ENCODE measurements around the gene GALNT10.

Gene GALNT10

GRCh38 chr5:154396128-154396527, 205.6 kb downstream of the GALNT10 start:
- Histone ChIP-seq H3K27ac (replicated peaks) (no peak overlapping the region), H3K4me3 (replicated peaks; ENCODE audit: insufficient read depth, low read length) (no peak overlapping the region), H3K27me3 (ENCODE audit: insufficient read depth, poor library complexity, severe bottlenecking) (no peaks in the 10 kb centered on the region)
- no peak for DNase-seq (ENCODE audit: low read depth in 1 of 2, low spot score in 1 of 2)
- no peak for TF ChIP-seq CTCF (IDR thresholded peaks at IDR 0.05; ENCODE audit: insufficient read depth, low read length)
- TF ChIP-seq POLR2AphosphoS5 (IDR thresholded peaks at IDR 0.05; ENCODE audit: low read depth), result no peak
- TF ChIP-seq, protein P1, sequence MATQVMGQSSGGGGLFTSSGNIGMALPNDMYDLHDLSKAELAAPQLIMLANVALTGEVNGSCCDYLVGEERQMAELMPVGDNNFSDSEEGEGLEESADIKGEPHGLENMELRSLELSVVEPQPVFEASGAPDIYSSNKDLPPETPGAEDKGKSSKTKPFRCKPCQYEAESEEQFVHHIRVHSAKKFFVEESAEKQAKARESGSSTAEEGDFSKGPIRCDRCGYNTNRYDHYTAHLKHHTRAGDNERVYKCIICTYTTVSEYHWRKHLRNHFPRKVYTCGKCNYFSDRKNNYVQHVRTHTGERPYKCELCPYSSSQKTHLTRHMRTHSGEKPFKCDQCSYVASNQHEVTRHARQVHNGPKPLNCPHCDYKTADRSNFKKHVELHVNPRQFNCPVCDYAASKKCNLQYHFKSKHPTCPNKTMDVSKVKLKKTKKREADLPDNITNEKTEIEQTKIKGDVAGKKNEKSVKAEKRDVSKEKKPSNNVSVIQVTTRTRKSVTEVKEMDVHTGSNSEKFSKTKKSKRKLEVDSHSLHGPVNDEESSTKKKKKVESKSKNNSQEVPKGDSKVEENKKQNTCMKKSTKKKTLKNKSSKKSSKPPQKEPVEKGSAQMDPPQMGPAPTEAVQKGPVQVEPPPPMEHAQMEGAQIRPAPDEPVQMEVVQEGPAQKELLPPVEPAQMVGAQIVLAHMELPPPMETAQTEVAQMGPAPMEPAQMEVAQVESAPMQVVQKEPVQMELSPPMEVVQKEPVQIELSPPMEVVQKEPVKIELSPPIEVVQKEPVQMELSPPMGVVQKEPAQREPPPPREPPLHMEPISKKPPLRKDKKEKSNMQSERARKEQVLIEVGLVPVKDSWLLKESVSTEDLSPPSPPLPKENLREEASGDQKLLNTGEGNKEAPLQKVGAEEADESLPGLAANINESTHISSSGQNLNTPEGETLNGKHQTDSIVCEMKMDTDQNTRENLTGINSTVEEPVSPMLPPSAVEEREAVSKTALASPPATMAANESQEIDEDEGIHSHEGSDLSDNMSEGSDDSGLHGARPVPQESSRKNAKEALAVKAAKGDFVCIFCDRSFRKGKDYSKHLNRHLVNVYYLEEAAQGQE (IDR thresholded peaks at IDR 0.05; ENCODE audit: insufficient replicate concordance, low read depth), result no peak
- TF ChIP-seq GABPA (IDR thresholded peaks at IDR 0.05; ENCODE audit: low read depth), result no peak
- no peak for TF ChIP-seq SPI1 (IDR thresholded peaks at IDR 0.05; ENCODE audit: borderline replicate concordance, low read depth)

DNA sequence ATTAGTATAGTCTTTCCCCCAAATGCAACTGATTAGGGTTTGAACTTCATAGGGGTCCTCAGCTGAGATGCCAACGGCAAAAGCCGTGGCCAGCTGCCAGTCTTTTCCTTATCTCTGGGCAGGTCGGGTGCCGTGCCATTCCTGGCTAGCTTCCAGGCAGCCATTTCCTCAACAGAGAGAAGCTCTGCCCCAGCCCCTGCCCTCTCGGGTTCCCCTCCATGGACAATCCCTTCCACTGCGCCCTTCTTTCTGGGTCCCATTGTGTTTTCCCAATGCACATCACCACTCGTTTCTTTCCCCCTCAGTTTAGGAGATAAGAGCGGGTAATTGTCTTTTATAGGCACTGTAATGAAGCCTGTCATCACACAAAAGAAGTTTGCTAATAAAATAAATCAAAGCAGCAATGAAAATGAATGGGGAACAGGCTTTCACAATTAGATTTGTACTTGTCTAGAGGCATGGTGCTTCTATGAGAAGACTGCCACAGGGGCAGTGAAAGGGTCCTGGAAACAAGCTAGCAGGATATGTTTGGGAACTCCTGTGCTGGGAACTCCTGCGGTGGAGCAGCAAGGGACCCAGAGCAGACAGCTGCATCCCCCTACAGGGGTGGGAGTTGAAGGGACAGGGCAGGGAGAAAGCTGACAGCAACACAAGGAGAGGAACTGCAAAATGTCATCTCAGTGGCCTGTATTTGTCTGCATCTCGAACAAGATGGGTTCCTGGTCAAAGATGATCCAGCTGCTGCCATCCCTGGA, 207.3 kb downstream of the GALNT10 start:
- no peaks in the 10 kb centered on the region for H3K27me3 ChIP-seq (ENCODE audit: insufficient read depth, poor library complexity, severe bottlenecking)
- DNase-seq (ENCODE audit: low read depth in 1 of 2, low spot score in 1 of 2), result no peak

GRCh38 chr5:154400678-154401077, 210.1 kb downstream of the GALNT10 start:
- Histone ChIP-seq H3K27ac (replicated peaks) (no peak overlapping the region), H3K27me3 (ENCODE audit: insufficient read depth, poor library complexity, severe bottlenecking) (no peaks in the 10 kb centered on the region), H3K4me3 (replicated peaks; ENCODE audit: insufficient read depth, low read length) (no peak overlapping the region)
- DNase-seq (ENCODE audit: low read depth in 1 of 2, low spot score in 1 of 2), result no peak
- TF ChIP-seq CTCF (IDR thresholded peaks at IDR 0.05; ENCODE audit: insufficient read depth, low read length), result no peak
- no peak for TF ChIP-seq SPI1 (IDR thresholded peaks at IDR 0.05; ENCODE audit: borderline replicate concordance, low read depth)
- TF ChIP-seq, protein P1 (IDR thresholded peaks at IDR 0.05; ENCODE audit: insufficient replicate concordance, low read depth), result no peak
- no peak for TF ChIP-seq GABPA (IDR thresholded peaks at IDR 0.05; ENCODE audit: low read depth)
- TF ChIP-seq POLR2AphosphoS5 (IDR thresholded peaks at IDR 0.05; ENCODE audit: low read depth), result no peak

More for the DNA sequence above, 207.3 kb downstream of the GALNT10 start:
- no peak overlapping the region for H3K27ac ChIP-seq (replicated peaks)
- no peak overlapping the region for H3K4me3 ChIP-seq (replicated peaks; ENCODE audit: insufficient read depth, low read length)
- TF ChIP-seq SPI1 (IDR thresholded peaks at IDR 0.05; ENCODE audit: borderline replicate concordance, low read depth), result no peak; the same call in 1 of the 2 replicates

GRCh38 chr5:154401355-154401754, 210.8 kb downstream of the GALNT10 start:
- DNase-seq (ENCODE audit: low read depth in 1 of 2, low spot score in 1 of 2), result no peak
- Histone ChIP-seq H3K4me3 (replicated peaks; ENCODE audit: insufficient read depth, low read length) (no peak overlapping the region), H3K27me3 (ENCODE audit: insufficient read depth, poor library complexity, severe bottlenecking) (no peaks in the 10 kb centered on the region), H3K27ac (replicated peaks) (no peak overlapping the region)
- TF ChIP-seq SPI1 (IDR thresholded peaks at IDR 0.05; ENCODE audit: borderline replicate concordance, low read depth), result no peak
- TF ChIP-seq CTCF (IDR thresholded peaks at IDR 0.05; ENCODE audit: insufficient read depth, low read length), result no peak
- TF ChIP-seq GABPA (IDR thresholded peaks at IDR 0.05; ENCODE audit: low read depth), result no peak
- TF ChIP-seq, protein P1 (IDR thresholded peaks at IDR 0.05; ENCODE audit: insufficient replicate concordance, low read depth), result no peak
- TF ChIP-seq POLR2AphosphoS5 (IDR thresholded peaks at IDR 0.05; ENCODE audit: low read depth), result no peak

Data from HL-60 (cell line).